ENCODE results near the gene IMPG1.

IMPG1 gene

GRCh38 chr6:75952128-75952527 is 120.3 kb downstream of the IMPG1 start:
- H3K27ac ChIP-seq (ENCODE audit: low read depth, low read length): no peak overlapping the region
- H3K9ac ChIP-seq (ENCODE audit: low read length): no peak overlapping the region
- H3K9me3 ChIP-seq (ENCODE audit: control insufficient read depth, insufficient read depth, low read depth, low read length): no peaks in the 10 kb centered on the region
- H3K27me3 ChIP-seq (ENCODE audit: control insufficient read depth, insufficient read depth, low read length): 0 out of 2 replicates have a peak, but pooled peaks cover 2% of the 10 kb centered on the region
- no peak overlapping the region for H3K4me3 ChIP-seq (ENCODE audit: low read depth, low read length)
- no peaks in the 10 kb centered on the region for H3K36me3 ChIP-seq (ENCODE audit: control insufficient read depth, insufficient read depth, low read length)
- H3K4me1 ChIP-seq (ENCODE audit: control insufficient read depth, insufficient read depth, low read length): no peaks in the 10 kb centered on the region

- Histone ChIP-seq H3K27ac (ENCODE audit: low read depth, low read length) (no peak overlapping the region), H3K4me3 (ENCODE audit: low read depth, low read length) (no peak overlapping the region)
Observed at GRCh38 chr6:75947935-75948334, 124.5 kb downstream of the IMPG1 start.

GRCh38 chr6:75946146-75946831 is 126.2 kb downstream of the IMPG1 start:
- H3K27me3 ChIP-seq (ENCODE audit: control insufficient read depth, insufficient read depth, low read length): peaks cover 29% of the 10 kb centered on the region
- H3K4me3 ChIP-seq (ENCODE audit: low read depth, low read length): peak overlapping the region; percentile 19; the same call in 1 of the 2 replicates
- no peaks in the 10 kb centered on the region for H3K36me3 ChIP-seq (ENCODE audit: control insufficient read depth, insufficient read depth, low read length)
- H3K9ac ChIP-seq (ENCODE audit: low read length): no peak overlapping the region
- H3K9me3 ChIP-seq (ENCODE audit: control insufficient read depth, insufficient read depth, low read depth, low read length): no peaks in the 10 kb centered on the region
- peaks cover 13% of the 10 kb centered on the region for H3K4me1 ChIP-seq (ENCODE audit: control insufficient read depth, insufficient read depth, low read length)
- no peak overlapping the region for H3K27ac ChIP-seq (ENCODE audit: low read depth, low read length)

More at GRCh38 chr6:75947935-75948334, 124.5 kb downstream of the IMPG1 start:
- peaks cover 22% of the 10 kb centered on the region for H3K27me3 ChIP-seq (ENCODE audit: control insufficient read depth, insufficient read depth, low read length)
- no peak overlapping the region for H3K9ac ChIP-seq (ENCODE audit: low read length)
- H3K4me1 ChIP-seq (ENCODE audit: control insufficient read depth, insufficient read depth, low read length): peaks cover 13% of the 10 kb centered on the region
- H3K36me3 ChIP-seq (ENCODE audit: control insufficient read depth, insufficient read depth, low read length): no peaks in the 10 kb centered on the region
- H3K9me3 ChIP-seq (ENCODE audit: control insufficient read depth, insufficient read depth, low read depth, low read length): no peaks in the 10 kb centered on the region

GRCh38 chr6:75943381-75943780 is 129.1 kb downstream of the IMPG1 start:
- H3K36me3 ChIP-seq (ENCODE audit: control insufficient read depth, insufficient read depth, low read length): no peaks in the 10 kb centered on the region
- peaks cover 36% of the 10 kb centered on the region for H3K27me3 ChIP-seq (ENCODE audit: control insufficient read depth, insufficient read depth, low read length)
- no peak overlapping the region for H3K9ac ChIP-seq (ENCODE audit: low read length)
- H3K4me1 ChIP-seq (ENCODE audit: control insufficient read depth, insufficient read depth, low read length): peaks cover 13% of the 10 kb centered on the region
- H3K27ac ChIP-seq (ENCODE audit: low read depth, low read length): no peak overlapping the region
- no peak overlapping the region for H3K4me3 ChIP-seq (ENCODE audit: low read depth, low read length)
- H3K9me3 ChIP-seq (ENCODE audit: control insufficient read depth, insufficient read depth, low read depth, low read length): no peaks in the 10 kb centered on the region

- Histone ChIP-seq H3K9ac (ENCODE audit: low read length) (no peak overlapping the region), H3K4me1 (ENCODE audit: control insufficient read depth, insufficient read depth, low read length) (peaks cover 10% of the 10 kb centered on the region), H3K27ac (ENCODE audit: low read depth, low read length) (no peak overlapping the region), H3K36me3 (ENCODE audit: control insufficient read depth, insufficient read depth, low read length) (no peaks in the 10 kb centered on the region), H3K4me3 (ENCODE audit: low read depth, low read length) (no peak overlapping the region), H3K27me3 (ENCODE audit: control insufficient read depth, insufficient read depth, low read length) (peaks cover 40% of the 10 kb centered on the region), H3K9me3 (ENCODE audit: control insufficient read depth, insufficient read depth, low read depth, low read length) (no peaks in the 10 kb centered on the region)
Observed at GRCh38 chr6:75941509-75941908, 131.0 kb downstream of the IMPG1 start.

GRCh38 chr6:75940564-75940963 is 131.9 kb downstream of the IMPG1 start:
- peaks cover 5% of the 10 kb centered on the region for H3K4me1 ChIP-seq (ENCODE audit: control insufficient read depth, insufficient read depth, low read length)
- H3K27ac ChIP-seq (ENCODE audit: low read depth, low read length): no peak overlapping the region
- H3K36me3 ChIP-seq (ENCODE audit: control insufficient read depth, insufficient read depth, low read length): no peaks in the 10 kb centered on the region
- H3K9ac ChIP-seq (ENCODE audit: low read length): no peak overlapping the region
- H3K27me3 ChIP-seq (ENCODE audit: control insufficient read depth, insufficient read depth, low read length): peaks cover 50% of the 10 kb centered on the region
- H3K9me3 ChIP-seq (ENCODE audit: control insufficient read depth, insufficient read depth, low read depth, low read length): no peaks in the 10 kb centered on the region
- no peak overlapping the region for H3K4me3 ChIP-seq (ENCODE audit: low read depth, low read length)

GRCh38 chr6:75937846-75938245 is 134.6 kb downstream of the IMPG1 start:
- no peaks in the 10 kb centered on the region for H3K36me3 ChIP-seq (ENCODE audit: control insufficient read depth, insufficient read depth, low read length)
- no peak overlapping the region for H3K27ac ChIP-seq (ENCODE audit: low read depth, low read length)
- H3K4me1 ChIP-seq (ENCODE audit: control insufficient read depth, insufficient read depth, low read length): peaks cover 12% of the 10 kb centered on the region; the same call in 1 of the 2 replicates
- no peak overlapping the region for H3K9ac ChIP-seq (ENCODE audit: low read length)
- H3K9me3 ChIP-seq (ENCODE audit: control insufficient read depth, insufficient read depth, low read depth, low read length): no peaks in the 10 kb centered on the region
- H3K4me3 ChIP-seq (ENCODE audit: low read depth, low read length): no peak overlapping the region
- H3K27me3 ChIP-seq (ENCODE audit: control insufficient read depth, insufficient read depth, low read length): peaks cover 29% of the 10 kb centered on the region

- H3K4me3 ChIP-seq (ENCODE audit: low read depth, low read length): no peak overlapping the region
- H3K36me3 ChIP-seq (ENCODE audit: control insufficient read depth, insufficient read depth, low read length): no peaks in the 10 kb centered on the region
- H3K9me3 ChIP-seq (ENCODE audit: control insufficient read depth, insufficient read depth, low read depth, low read length): no peaks in the 10 kb centered on the region
- H3K9ac ChIP-seq (ENCODE audit: low read length): no peak overlapping the region
- peaks cover 12% of the 10 kb centered on the region; the same call in 1 of the 2 replicates for H3K4me1 ChIP-seq (ENCODE audit: control insufficient read depth, insufficient read depth, low read length)
- H3K27ac ChIP-seq (ENCODE audit: low read depth, low read length): no peak overlapping the region
- peaks cover 23% of the 10 kb centered on the region for H3K27me3 ChIP-seq (ENCODE audit: control insufficient read depth, insufficient read depth, low read length)
Observed at GRCh38 chr6:75936682-75937081, 135.8 kb downstream of the IMPG1 start.

GRCh38 chr6:75935473-75935793 is 137.0 kb downstream of the IMPG1 start:
- Histone ChIP-seq H3K9ac (ENCODE audit: low read length) (peak overlapping the region; percentile 5), H3K36me3 (ENCODE audit: control insufficient read depth, insufficient read depth, low read length) (no peaks in the 10 kb centered on the region), H3K9me3 (ENCODE audit: control insufficient read depth, insufficient read depth, low read depth, low read length) (no peaks in the 10 kb centered on the region), H3K4me3 (ENCODE audit: low read depth, low read length) (peak overlapping the region; percentile 53), H3K27ac (ENCODE audit: low read depth, low read length) (no peak overlapping the region), H3K27me3 (ENCODE audit: control insufficient read depth, insufficient read depth, low read length) (peaks cover 16% of the 10 kb centered on the region), H3K4me1 (ENCODE audit: control insufficient read depth, insufficient read depth, low read length) (peaks cover 12% of the 10 kb centered on the region; the same call in 1 of the 2 replicates)

- no peak overlapping the region for H3K27ac ChIP-seq (ENCODE audit: low read depth, low read length)
- peaks cover 16% of the 10 kb centered on the region for H3K27me3 ChIP-seq (ENCODE audit: control insufficient read depth, insufficient read depth, low read length)
- H3K36me3 ChIP-seq (ENCODE audit: control insufficient read depth, insufficient read depth, low read length): no peaks in the 10 kb centered on the region
- H3K9me3 ChIP-seq (ENCODE audit: control insufficient read depth, insufficient read depth, low read depth, low read length): no peaks in the 10 kb centered on the region
- H3K4me1 ChIP-seq (ENCODE audit: control insufficient read depth, insufficient read depth, low read length): peaks cover 12% of the 10 kb centered on the region; the same call in 1 of the 2 replicates
- peak overlapping the region; percentile 18 for H3K9ac ChIP-seq (ENCODE audit: low read length)
- H3K4me3 ChIP-seq (ENCODE audit: low read depth, low read length): peak overlapping the region; percentile 53
Observed at GRCh38 chr6:75934643-75935472, 137.6 kb downstream of the IMPG1 start.

- Histone ChIP-seq H3K36me3 (ENCODE audit: control insufficient read depth, insufficient read depth, low read length) (no peaks in the 10 kb centered on the region), H3K9me3 (ENCODE audit: control insufficient read depth, insufficient read depth, low read depth, low read length) (no peaks in the 10 kb centered on the region), H3K4me3 (ENCODE audit: low read depth, low read length) (no peak overlapping the region), H3K9ac (ENCODE audit: low read length) (no peak overlapping the region), H3K4me1 (ENCODE audit: control insufficient read depth, insufficient read depth, low read length) (peaks cover 12% of the 10 kb centered on the region; the same call in 1 of the 2 replicates), H3K27ac (ENCODE audit: low read depth, low read length) (no peak overlapping the region), H3K27me3 (ENCODE audit: control insufficient read depth, insufficient read depth, low read length) (peaks cover 16% of the 10 kb centered on the region)
Observed at GRCh38 chr6:75933387-75933975, 139.0 kb downstream of the IMPG1 start.

All from HUES6 (cell line).